ENCODE data around the gene TUBB. TPM values are rescaled to one million over a fixed set of nuclear protein-coding genes. Genes with fewer than 3 reads are reported as not detected.
A peak's percentile ranks its signal among the peaks of the same experiment; 100 is the strongest.
"Not testable (repeated sequence)": the region's sequence is repeated elsewhere in the genome, so short reads cannot be mapped to it uniquely, and the experiment has no call there.

The TUBB gene
- total RNA-seq, 1 experiment from 2014 or later: 1,719 TPM

DNA sequence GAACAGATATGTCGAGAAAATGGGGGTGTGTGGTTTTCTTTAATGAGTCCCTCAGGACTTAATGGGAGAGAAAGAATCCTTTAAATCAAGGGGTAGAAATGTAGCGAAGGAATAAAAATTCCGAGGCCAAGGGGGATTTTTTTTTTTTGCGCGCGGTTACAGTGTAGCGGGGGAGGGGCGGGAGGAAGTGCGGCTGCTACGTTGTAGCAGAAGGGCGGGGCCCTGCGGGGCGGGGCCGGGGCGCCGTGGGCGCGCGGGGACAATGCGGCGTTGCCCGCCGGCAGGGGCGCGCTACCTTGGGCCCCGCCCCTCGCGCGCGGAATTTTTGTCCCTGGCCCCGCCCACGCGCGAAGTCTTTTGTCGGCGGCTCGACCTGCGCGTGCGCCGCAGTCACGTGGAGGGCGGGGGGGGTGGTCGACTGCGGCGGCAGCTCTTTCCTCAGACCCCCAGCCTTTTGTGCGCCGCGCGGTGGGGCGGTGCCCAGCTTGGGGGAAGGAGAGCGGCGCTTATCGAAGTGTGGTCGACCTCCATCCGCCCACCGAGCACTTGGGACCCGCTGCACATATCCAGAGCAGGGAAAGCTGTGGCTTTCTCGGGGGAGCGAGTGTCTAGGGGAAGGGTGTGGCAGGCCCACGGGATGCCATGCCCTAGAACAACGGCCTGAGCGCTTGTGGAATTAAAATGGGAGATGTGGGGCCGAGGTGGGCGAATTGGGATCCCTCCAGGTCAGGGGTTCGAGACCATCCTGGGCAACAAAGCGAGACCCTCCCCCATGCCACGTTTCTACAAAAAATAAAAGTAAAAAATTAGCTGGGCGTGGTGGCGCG lies 1.3 kb downstream of the TUBB start:
- H2AFZ ChIP-seq (ENCODE audit: low read length): no peak overlapping the region
- peaks cover 11% of the 10 kb centered on the region; the same call in 1 of the 2 replicates for H3K79me2 ChIP-seq (ENCODE audit: insufficient read depth, low read length)

DNA sequence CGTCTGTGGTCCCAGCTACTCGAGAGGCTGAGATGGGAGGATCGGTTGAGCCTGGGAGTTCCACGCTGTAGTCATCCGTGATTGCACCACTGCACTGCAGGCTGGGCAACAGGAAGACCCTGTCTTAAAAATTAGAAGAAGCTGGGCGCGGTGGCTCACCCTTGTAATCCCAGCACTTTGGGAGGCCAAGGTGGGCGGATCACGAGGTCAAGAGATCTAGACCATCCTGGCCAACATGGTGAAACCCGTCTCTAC lies 1.8 kb downstream of the TUBB start:
- Mint-ChIP-seq H3K27ac (peak overlapping the region; percentile 96 to 99 (median 97); a peak in 6 of 7 replicates), H3K36me3 (ENCODE audit: insufficient read depth in 1 of 3, low read depth in 3 of 3) (peaks cover 45 to 58% (median 52%) of the 10 kb centered on the region in 3 experiments), H3K4me3 (peak overlapping the region; percentile 93 to 98), H3K4me1 (peaks cover 31 to 47% of the 10 kb centered on the region in 2 experiments)
- H4K8ac ChIP-seq (replicated peaks; ENCODE audit: insufficient read length, low read depth, low read length); H2BK12ac ChIP-seq (ENCODE audit: insufficient read length, low read depth, low read length); H3K27me3 ChIP-seq (ENCODE audit: insufficient read depth, low read length); H3K4me1 ChIP-seq (ENCODE audit: insufficient read depth, low read length); H2AK5ac ChIP-seq (ENCODE audit: insufficient read length, low read length); H3K27me3 Mint-ChIP-seq (ENCODE audit: low read depth); H3K9me3 ChIP-seq (ENCODE audit: control insufficient read depth, low read depth, low read length); H3K23ac ChIP-seq (ENCODE audit: insufficient read length, low read depth, low read length); H2BK120ac ChIP-seq (ENCODE audit: low read depth, low read length, poor library complexity, severe bottlenecking); H3K9me3 Mint-ChIP-seq; DNase-seq; H4K5ac ChIP-seq (ENCODE audit: insufficient read length, low read depth, low read length); H2BK15ac ChIP-seq (ENCODE audit: low read depth, low read length); H3K79me1 ChIP-seq (ENCODE audit: insufficient read depth, low read depth, low read length, poor library complexity, severe bottlenecking); H3K23me2 ChIP-seq (ENCODE audit: insufficient read length, low read depth, low read length, poor library complexity, severe bottlenecking); H2BK5ac ChIP-seq (ENCODE audit: insufficient read length, low read length); H2BK20ac ChIP-seq (ENCODE audit: low read depth, low read length, poor library complexity, severe bottlenecking); H2AFZ ChIP-seq (ENCODE audit: low read length); H3K4ac ChIP-seq (ENCODE audit: low read depth, low read length); H3T11ph ChIP-seq (ENCODE audit: low read length); H4K91ac ChIP-seq (ENCODE audit: insufficient read length, low read depth, low read length); H3K56ac ChIP-seq (ENCODE audit: insufficient read length, low read depth, low read length); H4K20me1 ChIP-seq (ENCODE audit: control insufficient read depth, insufficient read depth, insufficient read length); H3K27ac ChIP-seq (ENCODE audit: insufficient read length, low read depth, low read length): not testable (repeated sequence)
- peaks cover 11% of the 10 kb centered on the region; the same call in 1 of the 2 replicates for H3K79me2 ChIP-seq (ENCODE audit: insufficient read depth, low read length)
- WGBS (ENCODE audit: extremely low coverage, insufficient read length, low lambda C conversion rate): no CpG with 5 or more reads among the region's 10 CpGs
- H3K14ac ChIP-seq (ENCODE audit: insufficient read depth, low read length): peak overlapping the region; percentile 76; the same call in 1 of the 2 replicates
- peak overlapping the region; percentile 97 for H3K9ac ChIP-seq (ENCODE audit: extremely low read depth, insufficient read length, low read length)
- peak overlapping the region; percentile 62 for H3K4me2 ChIP-seq (ENCODE audit: insufficient read depth, insufficient read length, low read length)
- H3K18ac ChIP-seq (ENCODE audit: insufficient read length, low read depth, low read length): peak overlapping the region; percentile 56

More for the DNA sequence above, 1.3 kb downstream of the TUBB start:
- peaks cover 45 to 58% (median 52%) of the 10 kb centered on the region in 3 experiments for H3K36me3 Mint-ChIP-seq (ENCODE audit: insufficient read depth in 1 of 3, low read depth in 3 of 3)
- peak overlapping the region; percentile 93 to 98 for H3K4me3 Mint-ChIP-seq
- Histone ChIP-seq H3K56ac (ENCODE audit: insufficient read length, low read depth, low read length) (no peak overlapping the region), H3K9ac (ENCODE audit: extremely low read depth, insufficient read length, low read length) (peak overlapping the region; percentile 99), H3T11ph (ENCODE audit: low read length) (peak overlapping the region; percentile 86), H2BK120ac (ENCODE audit: low read depth, low read length, poor library complexity, severe bottlenecking) (no peak overlapping the region), H3K18ac (ENCODE audit: insufficient read length, low read depth, low read length) (peak overlapping the region; percentile 69), H3K4ac (ENCODE audit: low read depth, low read length) (peak overlapping the region; percentile 78; the same call in 1 of the 2 replicates), H3K9me3 (ENCODE audit: control insufficient read depth, low read depth, low read length) (no peaks in the 10 kb centered on the region), H4K91ac (ENCODE audit: insufficient read length, low read depth, low read length) (no peak overlapping the region), H4K8ac (replicated peaks; ENCODE audit: insufficient read length, low read depth, low read length) (no peak overlapping the region), H2BK15ac (ENCODE audit: low read depth, low read length) (no peak overlapping the region), H2BK20ac (ENCODE audit: low read depth, low read length, poor library complexity, severe bottlenecking) (no peak overlapping the region), H3K4me2 (ENCODE audit: insufficient read depth, insufficient read length, low read length) (peak overlapping the region; percentile 62), H3K23ac (ENCODE audit: insufficient read length, low read depth, low read length) (no peak overlapping the region), H4K20me1 (ENCODE audit: control insufficient read depth, insufficient read depth, insufficient read length) (no peaks in the 10 kb centered on the region), H3K4me1 (ENCODE audit: insufficient read depth, low read length) (no peaks in the 10 kb centered on the region), H2BK5ac (ENCODE audit: insufficient read length, low read length) (no peak overlapping the region), H4K5ac (ENCODE audit: insufficient read length, low read depth, low read length) (no peak overlapping the region), H2BK12ac (ENCODE audit: insufficient read length, low read depth, low read length) (no peak overlapping the region), H3K14ac (ENCODE audit: insufficient read depth, low read length) (peak overlapping the region; percentile 76; the same call in 1 of the 2 replicates), H3K23me2 (ENCODE audit: insufficient read length, low read depth, low read length, poor library complexity, severe bottlenecking) (peaks cover 15% of the 10 kb centered on the region), H2AK5ac (ENCODE audit: insufficient read length, low read length) (no peak overlapping the region), H3K27me3 (ENCODE audit: insufficient read depth, low read length) (no peaks in the 10 kb centered on the region), H3K27ac (ENCODE audit: insufficient read length, low read depth, low read length) (peak overlapping the region; percentile 66), H3K79me1 (ENCODE audit: insufficient read depth, low read depth, low read length, poor library complexity, severe bottlenecking) (no peaks in the 10 kb centered on the region)
- H3K4me1 Mint-ChIP-seq: peaks cover 34 to 50% of the 10 kb centered on the region in 2 experiments
- DNase-seq: peak; percentile 85
- WGBS (ENCODE audit: extremely low coverage, insufficient read length, low lambda C conversion rate): no CpG with 5 or more reads among the region's 71 CpGs
- peaks cover 6 to 7% of the 10 kb centered on the region in 2 experiments; a peak in 4 of 5 replicates for H3K9me3 Mint-ChIP-seq
- TF ChIP-seq, protein P1, sequence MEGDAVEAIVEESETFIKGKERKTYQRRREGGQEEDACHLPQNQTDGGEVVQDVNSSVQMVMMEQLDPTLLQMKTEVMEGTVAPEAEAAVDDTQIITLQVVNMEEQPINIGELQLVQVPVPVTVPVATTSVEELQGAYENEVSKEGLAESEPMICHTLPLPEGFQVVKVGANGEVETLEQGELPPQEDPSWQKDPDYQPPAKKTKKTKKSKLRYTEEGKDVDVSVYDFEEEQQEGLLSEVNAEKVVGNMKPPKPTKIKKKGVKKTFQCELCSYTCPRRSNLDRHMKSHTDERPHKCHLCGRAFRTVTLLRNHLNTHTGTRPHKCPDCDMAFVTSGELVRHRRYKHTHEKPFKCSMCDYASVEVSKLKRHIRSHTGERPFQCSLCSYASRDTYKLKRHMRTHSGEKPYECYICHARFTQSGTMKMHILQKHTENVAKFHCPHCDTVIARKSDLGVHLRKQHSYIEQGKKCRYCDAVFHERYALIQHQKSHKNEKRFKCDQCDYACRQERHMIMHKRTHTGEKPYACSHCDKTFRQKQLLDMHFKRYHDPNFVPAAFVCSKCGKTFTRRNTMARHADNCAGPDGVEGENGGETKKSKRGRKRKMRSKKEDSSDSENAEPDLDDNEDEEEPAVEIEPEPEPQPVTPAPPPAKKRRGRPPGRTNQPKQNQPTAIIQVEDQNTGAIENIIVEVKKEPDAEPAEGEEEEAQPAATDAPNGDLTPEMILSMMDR (conservative IDR thresholded peaks at IDR 0.05): peak; percentile 52
- peak overlapping the region; percentile 99 to 100 (median 99) for H3K27ac Mint-ChIP-seq
- H3K27me3 Mint-ChIP-seq (ENCODE audit: low read depth): peaks cover 8% of the 10 kb centered on the region; the same call in 1 of the 2 replicates
